Hepatocyte (in vitro differentiated cells): Measurements from ENCODE around the gene NUBP2. TPM values are rescaled to one million over a fixed set of nuclear protein-coding genes. Genes with fewer than 3 reads are reported as not detected.

Experiments used
- DNase-seq: peaks from one replicate; pipeline ENCODE4 v3.0.0-alpha.2; 2016; ENCODE audit warnings: low spot score
- H2AFZ ChIP-seq: fragments of 200-600 bp; sonication (generic); 2 replicates; pipeline ENCODE4 v1.6.0; 2016; ENCODE audit warnings: antibody characterized with exemption, mild to moderate bottlenecking
- H3K27ac ChIP-seq: fragments of 200-600 bp; sonication (generic); 2 replicates; pipeline ENCODE4 v1.5.1; 2016; ENCODE audit warnings: mild to moderate bottlenecking
- H3K27me3 ChIP-seq: fragments of 200-600 bp; sonication (generic); 2 replicates; pipeline ENCODE4 v1.6.1; 2016
- H3K36me3 ChIP-seq: fragments of 200-600 bp; sonication (generic); replicated peaks from 2 replicates; pipeline ENCODE4 v1.5.1; 2016; ENCODE audit warnings: low read depth; ENCODE audit not compliant: insufficient read depth
- H3K4me1 ChIP-seq: fragments of 200-600 bp; sonication (generic); 2 replicates; pipeline ENCODE4 v1.5.1; 2016; ENCODE audit warnings: mild to moderate bottlenecking, moderate library complexity; ENCODE audit not compliant: insufficient read depth
- H3K4me2 ChIP-seq: fragments of 200-600 bp; sonication (generic); 2 replicates; pipeline ENCODE4 v1.6.0; 2016
- H3K4me3 ChIP-seq: fragments of 200-600 bp; sonication (generic); 2 replicates; pipeline ENCODE4 v1.5.1; 2016; ENCODE audit warnings: mild to moderate bottlenecking
- H3K79me2 ChIP-seq: fragments of 200-600 bp; sonication (generic); 2 replicates; pipeline ENCODE4 v1.6.0; 2017; ENCODE audit warnings: mild to moderate bottlenecking
- H3K9me2 ChIP-seq: fragments of 200-600 bp; sonication (generic); replicated peaks from 2 replicates; pipeline ENCODE4 v1.6.0; 2017; ENCODE audit warnings: mild to moderate bottlenecking; ENCODE audit not compliant: insufficient read depth
- H3K9me3 ChIP-seq: fragments of 200-600 bp; sonication (generic); 2 replicates; pipeline ENCODE4 v1.5.1; 2016; ENCODE audit warnings: low read depth, mild to moderate bottlenecking
- H4K20me1 ChIP-seq: fragments of 200-600 bp; sonication (generic); 2 replicates; pipeline ENCODE4 v1.6.0; 2016; ENCODE audit warnings: mild to moderate bottlenecking; ENCODE audit not compliant: insufficient read depth, poor library complexity, severe bottlenecking
- EZH2 ChIP-seq: fragments of 200-600 bp; sonication (generic); IDR thresholded peaks from 2 replicates; pipeline ENCODE4 v1.6.1; 2016; ENCODE audit warnings: antibody characterized with exemption, mild to moderate bottlenecking, borderline replicate concordance
- EZH2phosphoT487 ChIP-seq: fragments of 200-600 bp; sonication (generic); IDR thresholded peaks from one replicate; pipeline ENCODE4 v1.6.1; 2018; ENCODE audit warnings: antibody characterized with exemption, mild to moderate bottlenecking, low read depth, moderate library complexity; ENCODE audit not compliant: unreplicated experiment, severe bottlenecking
- WGBS: methylation state at CpG from one replicate; pipeline ENCODE4 v1.1.6; 2016; ENCODE audit warnings: low lambda C conversion rate; ENCODE audit errors: missing lambda C conversion rate; 5-methylcytosine and 5-hydroxymethylcytosine counted together
- polyA plus RNA-seq: library from polyadenylated mRNA; unstranded; fragments of >200 nt; fragmentation: Nextera tagmentation; extraction: Ambion mirVana; gene quantifications from 2 replicates; pipeline ENCODE4 v1.2.1, GENCODE V29; 2016
- total RNA-seq: library from RNA; depleted of rRNA; stranded (reverse); fragments of >200 nt; gene quantifications from 2 replicates; pipeline ENCODE4 v1.2.3, GENCODE V29; 2014
- TF ChIP-seq, protein P1 (sequence below): fragments of 200-600 bp; sonication (generic); IDR thresholded peaks from 2 replicates; pipeline ENCODE4 v1.5.1; 2016; ENCODE audit warnings: antibody characterized with exemption, mild to moderate bottlenecking; ENCODE audit not compliant: poor library complexity

NUBP2 gene
- total and polyA plus RNA-seq, 2 experiments from 2014 or later: 85.4 to 101 TPM

DNA sequence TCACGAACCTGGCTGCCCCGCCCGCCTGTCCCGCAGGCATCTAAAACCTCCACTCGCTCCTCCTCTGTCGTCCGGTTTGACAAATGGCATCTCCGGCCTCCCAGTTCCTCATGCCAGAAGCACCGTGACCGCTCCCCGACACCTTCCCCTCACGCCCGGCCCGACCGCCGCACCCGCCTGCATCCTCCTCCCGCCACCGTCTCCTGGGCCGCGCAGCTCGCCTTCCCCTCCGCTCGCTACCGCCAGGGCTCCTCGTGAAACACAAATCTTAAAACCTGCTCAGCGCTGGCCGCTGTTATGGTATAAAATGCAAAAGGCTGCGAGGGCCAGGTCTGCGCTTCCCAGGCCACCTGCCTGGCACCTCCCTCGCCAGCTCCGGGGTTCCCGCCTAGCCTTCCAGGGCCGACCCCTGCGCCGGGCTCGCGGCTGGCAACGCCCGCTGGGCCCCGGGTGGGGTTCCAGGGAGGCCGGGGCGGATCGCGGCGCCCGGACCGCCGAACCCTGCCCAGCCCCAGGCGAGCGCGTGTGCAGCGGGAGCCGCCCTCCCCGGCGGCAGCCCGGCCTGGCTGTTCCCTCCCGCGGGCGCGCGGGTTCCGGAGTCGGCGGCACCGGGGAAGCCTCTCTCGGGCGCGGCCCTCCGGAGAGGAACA is 877 bp upstream of the NUBP2 start:
- WGBS: under 1% methylated on average over 37 of the region's 70 CpGs
- peak overlapping the region; percentile 62 for H3K27ac ChIP-seq
- peaks cover 10% of the 10 kb centered on the region for H4K20me1 ChIP-seq
- no peaks in the 10 kb centered on the region for H3K9me3 ChIP-seq
- no peaks in the 10 kb centered on the region for H3K9me2 ChIP-seq
- H2AFZ ChIP-seq: no peak overlapping the region
- TF ChIP-seq EZH2phosphoT487 (no peak), EZH2 (no peak)
- TF ChIP-seq, protein P1, sequence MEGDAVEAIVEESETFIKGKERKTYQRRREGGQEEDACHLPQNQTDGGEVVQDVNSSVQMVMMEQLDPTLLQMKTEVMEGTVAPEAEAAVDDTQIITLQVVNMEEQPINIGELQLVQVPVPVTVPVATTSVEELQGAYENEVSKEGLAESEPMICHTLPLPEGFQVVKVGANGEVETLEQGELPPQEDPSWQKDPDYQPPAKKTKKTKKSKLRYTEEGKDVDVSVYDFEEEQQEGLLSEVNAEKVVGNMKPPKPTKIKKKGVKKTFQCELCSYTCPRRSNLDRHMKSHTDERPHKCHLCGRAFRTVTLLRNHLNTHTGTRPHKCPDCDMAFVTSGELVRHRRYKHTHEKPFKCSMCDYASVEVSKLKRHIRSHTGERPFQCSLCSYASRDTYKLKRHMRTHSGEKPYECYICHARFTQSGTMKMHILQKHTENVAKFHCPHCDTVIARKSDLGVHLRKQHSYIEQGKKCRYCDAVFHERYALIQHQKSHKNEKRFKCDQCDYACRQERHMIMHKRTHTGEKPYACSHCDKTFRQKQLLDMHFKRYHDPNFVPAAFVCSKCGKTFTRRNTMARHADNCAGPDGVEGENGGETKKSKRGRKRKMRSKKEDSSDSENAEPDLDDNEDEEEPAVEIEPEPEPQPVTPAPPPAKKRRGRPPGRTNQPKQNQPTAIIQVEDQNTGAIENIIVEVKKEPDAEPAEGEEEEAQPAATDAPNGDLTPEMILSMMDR: no peak
- no peaks in the 10 kb centered on the region for H3K36me3 ChIP-seq
- peak overlapping the region; percentile 17 for H3K4me3 ChIP-seq
- peaks cover 53% of the 10 kb centered on the region for H3K79me2 ChIP-seq
- H3K4me1 ChIP-seq: peaks cover 9% of the 10 kb centered on the region
- peak overlapping the region; percentile 97 for H3K4me2 ChIP-seq
- DNase-seq: no peak
- no peaks in the 10 kb centered on the region for H3K27me3 ChIP-seq

DNA sequence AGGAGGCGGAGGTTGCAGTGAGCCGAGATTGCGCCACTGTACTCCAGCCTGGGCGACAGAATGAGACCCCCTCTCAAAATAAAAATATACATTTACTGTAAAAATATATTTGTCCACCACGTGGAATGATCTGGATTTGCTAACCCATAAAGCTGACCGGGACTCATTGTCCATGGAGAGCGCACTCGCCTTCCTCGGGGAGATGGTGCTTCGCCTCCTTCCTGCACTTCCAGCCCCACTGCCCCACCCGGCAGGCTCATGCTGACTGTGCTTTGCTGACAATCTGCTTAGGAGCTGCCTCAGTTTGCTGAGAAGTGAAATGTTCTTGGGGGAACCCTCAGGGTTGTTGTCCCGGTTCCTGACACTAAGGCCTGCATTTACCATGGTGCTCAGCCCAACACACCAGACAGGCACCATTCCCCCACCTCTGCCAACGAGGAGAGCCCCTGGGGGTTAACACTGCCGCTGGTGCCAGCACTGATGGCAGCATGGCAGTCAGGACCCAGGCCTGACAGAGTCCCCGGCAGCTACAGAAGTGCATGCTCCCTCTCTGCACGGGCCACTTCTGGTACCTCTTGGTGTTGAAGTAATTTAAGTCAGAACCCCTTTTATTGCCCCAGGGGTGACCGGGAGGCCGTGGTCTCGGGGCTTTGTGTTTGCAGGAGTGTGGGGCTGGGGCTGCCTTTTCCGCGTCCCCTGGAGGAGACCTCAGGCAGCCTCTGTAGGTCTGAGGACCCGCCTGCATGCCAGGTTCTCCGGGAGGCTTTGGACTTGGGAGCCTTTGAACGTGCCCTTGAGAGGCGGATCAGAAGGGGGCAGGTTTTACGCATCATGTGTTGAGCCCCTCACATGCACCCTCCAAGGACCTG is 2.5 kb downstream of the NUBP2 start:
- Histone ChIP-seq H3K9me3 (no peaks in the 10 kb centered on the region), H3K27me3 (no peaks in the 10 kb centered on the region), H3K79me2 (peaks cover 54% of the 10 kb centered on the region), H2AFZ (no peak overlapping the region), H3K4me2 (no peak overlapping the region), H3K4me1 (peaks cover 9% of the 10 kb centered on the region), H3K27ac (no peak overlapping the region), H3K36me3 (no peaks in the 10 kb centered on the region), H4K20me1 (peaks cover 10% of the 10 kb centered on the region), H3K9me2 (no peaks in the 10 kb centered on the region), H3K4me3 (no peak overlapping the region)
- DNase-seq: no peak
- 93% methylated on average over 26 of the region's 26 CpGs for WGBS
- TF ChIP-seq EZH2: no peak
- TF ChIP-seq EZH2phosphoT487: no peak
- TF ChIP-seq, protein P1: no peak

DNA sequence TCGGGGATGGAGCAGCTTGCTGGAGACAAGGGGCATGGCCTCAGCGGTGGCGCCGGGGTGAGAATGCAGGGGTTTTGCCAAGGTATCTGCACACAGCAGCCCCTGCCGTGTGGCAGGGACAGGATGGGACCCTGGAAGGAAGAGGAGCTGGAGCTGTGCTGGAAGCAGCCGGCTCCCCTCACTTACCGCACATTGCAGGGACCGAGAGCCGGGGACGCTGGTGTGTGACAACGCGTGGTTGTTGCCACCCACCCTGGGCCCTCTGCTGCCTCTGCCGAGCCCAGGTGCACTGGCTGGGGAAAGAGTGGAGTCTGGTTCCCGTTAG is 3.0 kb downstream of the NUBP2 start:
- 92% methylated on average over 14 of the region's 14 CpGs for WGBS
- Histone ChIP-seq H4K20me1 (peaks cover 10% of the 10 kb centered on the region), H3K36me3 (no peaks in the 10 kb centered on the region)

More for the DNA sequence above, 3.0 kb downstream of the NUBP2 start:
- TF ChIP-seq EZH2phosphoT487: no peak
- TF ChIP-seq, protein P1: no peak
- no peak for TF ChIP-seq EZH2
- no peaks in the 10 kb centered on the region for H3K27me3 ChIP-seq
- no peak overlapping the region for H3K27ac ChIP-seq
- no peaks in the 10 kb centered on the region for H3K9me2 ChIP-seq
- no peak overlapping the region for H3K4me2 ChIP-seq
- no peak overlapping the region for H2AFZ ChIP-seq
- no peak overlapping the region for H3K4me3 ChIP-seq
- peaks cover 48% of the 10 kb centered on the region for H3K79me2 ChIP-seq
- H3K9me3 ChIP-seq: no peaks in the 10 kb centered on the region
- DNase-seq: no peak
- H3K4me1 ChIP-seq: peaks cover 9% of the 10 kb centered on the region
